RPMI8226 (cell line): Measurements from ENCODE around the gene SLC4A2.

Experiments
- DNase-seq: peaks from one replicate; pipeline ENCODE4 v3.0.0-alpha.2; 2015

The SLC4A2 gene

DNA sequence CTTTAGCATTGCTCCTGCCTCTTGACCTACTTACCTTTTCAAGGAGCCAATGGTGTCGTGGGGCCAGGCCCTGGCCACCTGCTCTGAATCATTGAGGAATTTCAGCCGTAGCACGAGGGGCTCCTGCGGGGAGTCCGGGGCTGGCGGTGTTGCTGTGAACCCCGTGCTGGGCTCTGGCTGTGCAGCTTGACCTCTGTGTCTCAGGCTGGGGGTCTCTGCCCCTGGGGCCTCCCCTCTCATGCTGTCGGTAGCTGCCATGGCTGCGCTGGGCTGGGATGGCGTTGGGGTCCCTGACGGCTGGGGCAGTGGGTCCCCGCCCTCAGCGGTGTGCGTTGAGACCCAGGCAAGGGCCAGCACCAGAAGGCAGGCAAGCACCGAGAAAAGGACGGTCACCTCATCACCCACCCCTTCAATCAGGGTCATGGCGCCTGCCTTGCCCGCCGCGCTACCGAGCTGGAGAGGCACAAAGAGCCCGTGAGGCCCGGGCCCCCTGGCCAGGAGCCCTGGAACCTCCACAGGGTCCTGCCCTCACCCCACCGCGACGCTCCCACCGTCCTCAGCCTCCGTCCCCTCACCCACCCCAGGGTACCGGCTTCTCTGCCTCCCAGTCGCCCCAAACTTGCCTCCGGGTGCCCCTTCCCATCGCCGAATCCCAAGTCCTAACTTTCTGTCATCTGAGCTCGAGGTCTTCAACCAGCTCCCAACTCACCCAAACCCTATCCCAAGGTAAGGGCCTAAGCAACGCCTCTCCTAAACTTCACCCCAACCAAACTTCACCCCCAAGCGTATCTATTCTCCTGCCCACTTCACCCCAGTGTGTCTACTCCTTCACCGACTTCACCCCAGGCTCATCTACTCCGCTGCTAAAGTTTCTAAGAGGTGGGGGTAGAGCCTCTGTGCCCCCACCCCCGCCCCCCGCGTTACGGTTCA, 23.0 kb downstream of the SLC4A2 start:
- no peak for DNase-seq

DNA sequence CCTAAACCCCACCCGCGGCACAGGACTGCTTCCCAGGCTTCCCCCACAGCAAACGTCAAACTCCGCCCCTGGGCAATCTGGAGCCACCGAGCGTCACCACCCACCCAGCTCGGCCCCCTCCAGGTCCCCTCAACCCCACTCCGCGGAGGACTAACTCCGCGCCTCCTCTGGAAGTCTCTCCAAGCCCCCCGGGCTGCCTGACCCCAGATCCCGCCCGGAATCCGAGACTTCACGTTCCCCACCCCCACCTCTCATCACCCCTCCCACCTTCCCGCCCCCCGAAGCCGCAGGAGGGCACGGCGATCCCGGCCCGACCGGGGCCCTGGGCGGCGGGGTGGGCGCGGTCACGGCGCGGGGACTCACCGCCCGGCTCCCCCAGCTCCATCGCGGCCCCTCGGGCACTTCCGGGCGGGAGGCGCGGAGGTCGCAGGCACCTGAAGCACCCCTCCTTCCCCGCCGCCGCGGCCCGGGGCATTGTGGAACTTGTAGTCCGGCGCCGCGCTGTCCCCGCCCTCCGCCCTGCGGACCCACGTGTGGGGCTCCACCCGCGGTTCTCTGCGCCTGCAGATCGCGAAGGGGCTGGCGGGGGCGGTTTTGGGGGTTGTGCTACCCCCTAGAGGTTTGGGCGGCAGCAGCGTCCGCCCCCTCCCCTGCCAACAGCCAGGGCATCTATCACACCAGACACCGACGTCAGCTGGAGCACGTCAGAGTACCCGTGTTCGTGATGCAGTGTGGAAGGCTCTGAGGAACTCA, 23.9 kb downstream of the SLC4A2 start, which contains the start of gene TMUB1:
Gene TMUB1, minus strand, starts transcription at position 423 of the 753 bp plus-strand sequence. CDS start 930 bp downstream, outside the sequence.
- peak; percentile 87 for DNase-seq

DNA sequence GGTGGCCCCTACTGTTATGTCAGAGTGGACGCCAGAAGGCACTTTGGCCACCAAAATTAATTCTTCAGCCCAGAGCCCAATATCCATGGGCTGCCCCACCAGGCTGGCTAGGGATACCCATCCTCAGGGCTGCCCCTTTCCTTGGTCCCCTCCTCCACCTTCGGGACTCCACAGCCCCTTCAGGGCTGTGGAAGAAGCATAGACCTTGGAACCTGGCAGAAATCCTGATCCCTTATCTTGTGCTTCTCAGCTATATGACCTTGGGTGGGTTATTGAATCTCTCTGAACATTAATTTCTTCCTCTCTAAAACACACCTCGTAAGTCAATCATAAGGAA, 24.4 kb downstream of the SLC4A2 start:
- no peak for DNase-seq

DNA sequence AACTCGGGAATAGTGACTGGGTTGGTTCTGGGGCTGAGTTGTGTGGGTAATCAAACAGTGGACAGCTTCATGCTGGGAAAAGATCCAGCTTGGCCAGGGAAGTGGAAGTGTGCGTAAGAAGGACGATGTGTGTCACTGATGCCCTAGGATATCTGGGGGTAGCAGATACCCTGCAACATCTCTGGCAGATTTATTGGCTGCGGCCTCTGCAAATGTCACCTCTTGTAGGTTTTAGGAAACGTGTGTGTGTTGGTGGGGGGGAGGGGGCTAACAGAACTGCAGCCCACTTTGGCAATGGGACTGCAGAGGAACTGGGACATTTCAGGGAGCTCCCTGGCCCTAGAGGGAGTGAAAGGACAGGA, 25.9 kb downstream of the SLC4A2 start:
- no peak for DNase-seq

DNA sequence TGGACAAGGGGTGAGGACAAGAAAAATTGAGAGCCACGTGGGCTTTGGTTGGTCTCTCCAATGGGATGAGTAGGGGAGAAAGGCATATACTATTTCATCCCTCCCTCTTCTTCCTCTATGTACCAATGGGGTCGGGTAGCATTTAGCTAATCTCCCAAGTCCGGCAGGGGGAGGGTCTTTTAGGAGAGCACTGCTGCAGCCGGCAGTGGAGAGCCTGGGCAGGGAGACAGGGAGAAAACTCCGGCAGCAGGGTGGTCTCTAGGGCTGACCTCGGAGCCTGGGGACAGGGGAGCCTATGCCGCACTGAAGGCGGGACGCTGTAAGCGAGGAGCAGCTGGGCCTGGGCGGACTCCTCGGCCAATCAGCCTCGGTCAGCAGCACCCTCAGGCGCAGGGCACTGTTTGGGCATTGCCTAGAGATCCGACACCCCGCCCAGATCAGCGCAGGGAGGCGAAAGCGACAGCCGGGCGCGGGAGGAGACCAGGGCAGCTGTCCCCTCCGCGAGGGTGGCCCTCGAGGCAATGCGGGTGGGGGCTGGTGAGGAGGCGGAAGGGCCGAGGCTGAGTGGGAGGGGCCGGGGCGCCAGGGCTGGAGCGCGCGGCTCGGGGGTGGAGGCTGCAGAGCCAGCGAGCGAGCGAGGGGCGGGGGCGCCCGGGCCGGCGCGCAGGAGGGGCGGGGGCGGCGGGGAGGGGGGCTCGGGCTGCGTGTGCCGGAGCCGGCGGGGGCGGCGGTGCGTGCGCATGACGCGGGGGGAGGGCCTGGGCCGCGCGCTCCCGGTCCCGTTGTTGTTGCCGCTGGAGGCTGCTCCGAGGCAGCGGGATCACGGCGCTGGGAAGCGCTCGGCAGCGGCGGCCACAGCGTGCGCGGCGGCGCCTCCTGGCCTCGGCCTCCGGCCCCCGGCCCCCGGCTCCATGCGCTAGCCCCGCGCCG, 26.6 kb downstream of the SLC4A2 start, which contains the start of gene AGAP3:
Gene AGAP3, plus strand, starts transcription at position 785 of the 930 bp plus-strand sequence. CDS start 267 bp downstream, outside the sequence.
- peak; percentile 90 for DNase-seq

DNA sequence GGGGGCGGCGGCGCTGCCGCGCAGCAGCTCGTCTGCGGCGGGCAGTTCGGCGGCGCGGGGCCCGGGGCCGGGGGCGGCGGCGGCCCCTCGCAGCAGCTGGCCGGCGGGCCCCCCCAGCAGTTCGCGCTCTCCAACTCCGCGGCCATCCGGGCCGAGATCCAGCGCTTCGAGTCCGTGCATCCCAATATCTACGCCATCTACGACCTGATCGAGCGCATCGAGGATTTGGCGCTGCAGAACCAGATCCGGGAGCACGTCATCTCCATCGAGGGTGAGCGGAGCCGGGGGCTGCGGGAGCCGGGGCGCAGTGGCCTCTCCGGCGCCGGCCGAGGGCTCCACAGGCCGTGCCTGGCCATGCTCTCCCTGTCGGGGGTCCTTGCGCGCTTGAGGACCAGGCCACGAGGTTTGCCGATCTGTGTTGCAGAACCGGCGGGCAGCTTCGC, 27.4 kb downstream of the SLC4A2 start:
- peak; percentile 56 for DNase-seq

DNA sequence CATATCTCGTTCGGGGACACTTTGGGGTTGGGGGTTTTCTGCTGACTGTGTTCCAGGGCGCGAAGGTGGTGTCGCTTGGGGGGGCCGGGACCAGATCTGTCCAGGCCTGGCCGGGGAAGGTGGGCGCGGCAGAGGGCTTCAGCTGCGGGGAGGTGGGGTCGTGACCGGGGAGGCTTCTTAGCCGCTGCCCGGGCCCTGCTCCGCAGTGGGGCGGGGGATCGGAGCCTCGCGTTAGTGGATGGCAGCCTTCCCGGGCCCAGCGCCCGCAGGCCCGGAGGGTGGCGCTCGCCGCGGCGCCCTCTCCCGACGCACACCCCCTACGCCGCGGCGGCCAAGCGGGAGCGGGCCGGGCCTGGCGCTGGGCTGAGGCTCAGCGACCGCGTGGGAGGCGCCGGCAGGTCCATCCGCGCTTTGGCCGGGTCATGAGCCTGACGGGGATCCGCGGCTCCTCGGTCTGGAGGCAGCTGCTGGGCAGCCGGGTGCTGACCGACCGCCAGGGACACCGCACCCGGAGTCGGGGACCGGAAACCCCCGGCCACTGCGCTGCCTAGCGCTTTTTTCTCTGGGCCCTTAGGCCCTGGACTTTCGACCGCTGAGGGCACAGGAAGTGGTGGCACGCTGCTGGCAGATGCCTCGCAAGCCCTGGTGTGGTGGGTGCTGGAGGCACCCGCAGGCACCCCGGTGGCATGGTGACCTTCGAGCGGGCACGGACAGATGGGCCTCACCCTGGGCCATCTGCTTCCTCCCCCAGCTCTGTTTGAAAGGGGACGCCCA, 28.0 kb downstream of the SLC4A2 start:
- peak; percentile 82 for DNase-seq

DNA sequence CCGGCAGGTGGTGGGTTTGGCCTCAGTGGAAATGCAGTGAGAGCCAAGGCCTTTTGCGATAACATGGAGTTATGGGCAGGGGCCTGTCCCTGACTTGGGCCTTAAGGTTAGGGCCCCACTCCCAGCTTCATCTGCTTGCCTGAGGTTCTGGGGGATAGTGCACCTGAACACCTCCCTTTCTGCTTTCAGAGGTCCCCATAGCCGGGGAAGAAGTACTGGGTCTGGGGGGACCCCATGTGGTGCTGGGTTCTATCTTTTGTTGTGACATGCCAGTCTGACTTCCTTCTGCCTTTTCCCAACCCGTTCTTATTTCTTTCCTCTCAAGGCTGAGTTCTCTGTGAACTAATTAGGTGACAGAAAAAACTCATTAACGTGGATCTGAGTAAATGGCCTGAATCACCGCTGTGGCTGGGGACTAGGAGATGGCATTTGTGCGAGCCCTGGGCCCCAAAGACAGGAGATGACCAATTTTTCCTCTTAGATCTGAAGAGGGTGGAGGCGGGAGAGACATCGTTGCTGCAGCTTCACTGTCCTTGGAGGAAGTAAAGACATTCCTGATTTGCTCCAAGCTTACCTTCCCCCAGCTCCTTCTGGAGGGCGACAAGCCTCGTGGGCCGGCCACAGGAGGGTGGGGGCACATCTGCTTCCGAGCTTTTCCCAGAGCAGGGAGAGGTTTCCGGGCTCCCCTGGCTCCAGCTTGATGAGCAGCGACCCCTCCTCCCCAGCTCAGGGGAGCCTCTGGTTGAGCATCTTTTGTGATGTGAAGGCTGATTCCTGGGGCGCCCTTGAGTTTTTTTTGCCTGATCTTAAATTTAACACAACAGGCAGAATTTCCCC, 28.8 kb downstream of the SLC4A2 start:
- DNase-seq = peak; percentile 20

DNA sequence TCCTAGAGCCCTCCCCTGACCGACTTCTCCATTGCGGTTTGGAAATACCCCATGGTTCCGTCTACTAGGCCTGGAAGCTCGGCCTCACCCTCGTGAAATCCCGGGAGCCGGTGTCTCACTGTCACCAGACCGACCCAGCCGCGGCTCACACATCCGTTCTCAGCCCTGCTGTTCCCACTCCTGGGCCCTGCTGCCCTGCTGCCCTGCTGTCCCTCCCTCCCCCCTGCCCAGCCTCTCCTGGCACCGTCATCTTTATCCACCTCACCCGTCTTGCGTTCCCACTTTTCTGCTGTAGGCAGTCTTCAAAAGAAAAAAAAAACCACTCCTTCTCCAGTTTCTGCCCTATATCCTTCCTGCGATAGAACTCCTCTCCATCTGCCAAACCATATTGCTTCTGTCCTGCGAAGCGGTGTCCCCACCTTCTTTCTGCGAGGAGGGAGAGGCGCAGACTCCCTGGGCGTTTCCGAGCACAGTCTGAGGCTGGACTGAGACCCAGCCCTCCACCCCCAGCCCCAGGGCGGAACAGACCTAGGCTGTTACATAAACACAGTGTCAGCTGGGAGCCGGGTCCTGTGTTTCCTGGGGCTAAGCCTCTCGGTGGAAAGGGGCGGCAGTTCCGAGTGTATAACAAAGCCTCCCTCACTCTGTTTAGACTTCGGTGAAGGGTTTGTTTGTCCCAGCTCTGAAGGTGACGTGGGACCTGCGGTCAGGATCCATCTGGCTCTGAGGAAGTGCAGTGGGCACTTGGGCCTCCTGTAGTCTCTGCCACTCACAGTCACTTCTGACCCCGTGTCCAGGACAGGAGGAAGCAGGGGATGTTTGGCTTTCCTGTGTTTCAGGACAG, 29.7 kb downstream of the SLC4A2 start:
- DNase-seq = no peak

DNA sequence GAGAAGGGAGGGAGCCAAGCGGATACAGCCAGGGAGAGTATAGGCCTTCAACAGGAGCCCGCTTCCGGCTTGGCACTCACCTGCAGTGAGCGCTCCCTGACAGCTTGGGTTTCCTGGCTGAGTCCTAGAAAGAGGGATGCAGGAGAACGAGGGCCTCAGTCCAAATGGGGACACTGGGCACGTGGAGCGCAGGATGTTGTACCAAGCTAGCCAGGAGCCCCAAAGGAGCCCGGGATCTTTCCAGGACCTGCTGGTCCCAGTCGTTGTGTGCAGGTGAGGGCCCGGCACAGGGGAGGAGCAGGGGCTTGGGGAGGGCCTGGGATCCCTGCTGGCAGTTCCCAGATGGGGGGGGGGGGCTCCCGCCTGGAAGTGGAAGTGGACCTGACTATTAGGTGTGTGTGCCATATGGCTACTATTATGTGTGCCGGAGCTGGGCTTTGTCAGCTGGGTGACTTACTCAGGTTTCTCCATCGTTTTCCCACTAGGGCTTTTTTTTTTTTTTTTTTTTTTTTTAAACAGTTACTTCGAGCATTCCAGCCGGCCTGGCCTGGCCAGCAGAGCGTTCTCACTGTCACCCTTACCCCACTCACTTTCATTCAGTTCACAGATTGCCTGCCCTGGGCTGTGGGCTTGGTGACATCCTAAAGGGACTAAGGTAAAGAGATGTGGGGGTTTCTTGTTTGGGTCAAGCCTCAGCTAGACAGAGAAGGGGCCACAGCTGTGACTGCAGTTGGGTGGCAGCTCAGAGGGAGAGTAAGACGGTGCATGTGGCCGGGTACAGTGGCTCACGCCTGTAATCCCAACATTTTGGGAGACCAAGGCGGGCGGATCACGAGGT, 30.7 kb downstream of the SLC4A2 start:
- no peak for DNase-seq

DNA sequence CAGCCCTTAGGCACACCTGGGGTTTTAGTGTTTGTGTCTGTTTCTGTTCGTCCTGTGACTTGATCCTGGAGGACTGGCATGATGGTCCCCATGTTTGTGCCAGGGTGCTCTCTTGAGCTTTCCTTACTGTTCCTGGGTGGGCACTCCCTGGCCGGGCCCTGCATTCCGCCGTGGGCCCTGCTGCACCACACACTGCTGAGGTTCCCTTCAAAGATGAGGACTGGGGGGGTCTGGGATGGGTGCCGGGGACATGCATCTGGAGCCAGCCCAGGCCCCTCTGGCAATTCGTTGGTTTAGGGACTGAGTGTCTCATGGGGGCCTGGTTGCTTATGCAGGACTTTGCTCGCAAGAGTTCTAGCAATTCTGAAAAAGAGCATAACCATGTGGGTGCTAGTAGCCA, 31.6 kb downstream of the SLC4A2 start:
- no peak for DNase-seq

DNA sequence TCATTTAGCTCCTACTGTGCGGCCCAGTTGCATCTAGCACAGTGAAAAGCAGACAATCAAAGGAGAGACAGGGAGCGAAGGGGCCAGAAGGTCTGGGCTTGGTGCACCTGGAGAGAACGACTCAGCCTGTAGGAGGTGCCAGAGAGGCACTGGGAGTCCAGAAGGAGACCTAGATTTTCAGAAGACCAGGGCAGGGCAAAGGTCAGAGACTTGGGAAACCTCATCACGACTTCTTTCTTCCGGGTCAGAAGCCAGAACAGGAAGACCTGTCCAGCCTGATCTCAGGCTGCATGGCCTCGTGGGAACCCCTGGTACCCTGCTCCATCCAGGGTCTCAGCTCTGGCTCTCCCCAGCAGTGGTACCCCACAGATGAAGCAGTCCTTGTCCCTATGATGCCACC, 32.0 kb downstream of the SLC4A2 start:
- DNase-seq = peak; percentile 42

DNA sequence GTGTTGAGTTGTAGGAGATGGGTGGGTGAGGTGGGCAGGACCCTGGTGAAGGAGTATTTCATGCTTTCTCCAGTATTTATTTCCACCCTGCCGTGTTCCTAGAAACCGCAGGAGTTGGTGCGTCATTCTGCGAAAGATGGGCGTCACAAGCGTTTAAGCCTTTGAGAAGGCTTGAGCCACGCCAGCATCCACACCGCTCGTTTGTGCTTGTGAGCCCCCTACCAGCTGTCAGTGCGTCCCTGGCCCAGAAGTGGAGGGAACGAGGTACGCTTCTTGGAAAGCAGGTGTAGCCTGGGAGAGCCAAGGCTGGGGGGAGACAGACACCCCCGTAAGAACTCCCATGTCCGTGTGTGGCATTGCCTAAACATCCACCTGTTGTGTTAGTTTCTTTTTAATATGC, 32.6 kb downstream of the SLC4A2 start:
- DNase-seq = no peak

DNA sequence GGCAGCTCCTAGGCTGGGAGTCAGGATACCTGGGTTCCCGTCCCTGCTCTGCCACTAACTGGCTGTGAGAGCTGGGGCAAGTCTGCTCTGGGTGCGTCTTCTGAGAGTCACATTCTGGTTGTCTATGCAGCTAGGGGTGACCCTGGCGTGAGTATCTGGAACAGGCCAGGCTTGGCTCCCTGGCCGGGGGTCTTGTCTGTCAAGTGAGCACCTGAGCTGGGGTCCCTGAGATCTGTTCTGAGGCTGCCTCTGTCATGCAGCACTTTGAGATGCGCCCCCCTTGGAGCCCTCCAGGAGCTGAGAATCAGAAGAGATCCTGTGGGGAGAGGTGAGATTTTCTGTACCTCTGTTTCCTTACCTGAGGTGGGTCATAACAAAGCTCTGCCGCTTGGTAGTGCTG, 34.4 kb downstream of the SLC4A2 start:
- no peak for DNase-seq

DNA sequence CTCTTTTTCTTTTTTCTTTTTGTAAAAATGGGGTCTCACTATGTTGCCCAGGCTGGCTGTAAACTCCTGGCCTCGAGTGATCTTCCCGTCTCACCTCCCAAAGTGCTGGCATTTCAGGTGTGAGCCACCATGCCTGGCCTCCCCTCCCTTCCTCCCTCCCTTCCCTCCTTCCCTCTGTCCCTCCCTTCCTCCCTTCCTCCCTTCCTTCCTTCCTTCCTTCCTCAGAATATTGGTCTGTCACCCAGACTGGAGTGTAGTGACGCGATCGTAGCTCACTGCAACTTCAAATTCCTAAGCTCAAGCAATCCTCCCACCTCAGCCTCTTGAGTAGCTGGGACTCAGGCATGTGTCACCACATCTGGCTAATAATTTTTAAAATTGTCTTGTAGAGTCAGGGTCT, 35.3 kb downstream of the SLC4A2 start:
- DNase-seq = no peak

DNA sequence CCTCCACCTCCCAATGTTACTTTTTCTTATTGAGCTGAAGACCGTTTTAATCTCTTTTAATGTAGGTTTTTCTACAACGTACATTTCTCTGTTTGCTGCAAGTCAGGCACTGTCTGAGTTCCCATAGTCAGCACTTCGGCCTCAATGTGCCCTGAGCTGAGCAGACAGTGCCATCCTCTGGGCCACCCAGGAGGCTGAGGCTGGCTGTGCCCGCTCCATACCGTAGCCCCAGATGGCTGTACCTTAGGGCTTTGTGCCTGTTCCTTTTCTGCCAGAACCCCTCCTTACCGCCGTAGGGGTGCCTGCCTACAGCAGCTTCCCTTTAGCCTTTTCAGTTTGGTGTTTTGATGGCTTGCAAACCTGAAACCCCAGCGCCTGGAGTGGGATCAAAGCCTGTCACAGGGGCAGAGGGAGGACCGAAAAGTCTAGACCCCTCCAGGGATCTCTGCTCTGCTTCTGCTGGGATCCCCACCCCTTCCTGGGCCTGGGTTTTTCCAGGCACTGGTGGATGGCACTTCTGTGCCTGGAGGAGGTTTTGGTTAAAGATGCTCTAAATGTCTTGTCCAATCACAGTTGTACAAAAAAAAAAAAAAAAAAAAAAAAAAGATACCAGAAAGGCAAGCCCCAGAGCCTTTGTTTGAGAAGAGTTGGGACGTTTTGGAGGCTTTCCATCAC, 35.9 kb downstream of the SLC4A2 start:
- peak; percentile 31 for DNase-seq

DNA sequence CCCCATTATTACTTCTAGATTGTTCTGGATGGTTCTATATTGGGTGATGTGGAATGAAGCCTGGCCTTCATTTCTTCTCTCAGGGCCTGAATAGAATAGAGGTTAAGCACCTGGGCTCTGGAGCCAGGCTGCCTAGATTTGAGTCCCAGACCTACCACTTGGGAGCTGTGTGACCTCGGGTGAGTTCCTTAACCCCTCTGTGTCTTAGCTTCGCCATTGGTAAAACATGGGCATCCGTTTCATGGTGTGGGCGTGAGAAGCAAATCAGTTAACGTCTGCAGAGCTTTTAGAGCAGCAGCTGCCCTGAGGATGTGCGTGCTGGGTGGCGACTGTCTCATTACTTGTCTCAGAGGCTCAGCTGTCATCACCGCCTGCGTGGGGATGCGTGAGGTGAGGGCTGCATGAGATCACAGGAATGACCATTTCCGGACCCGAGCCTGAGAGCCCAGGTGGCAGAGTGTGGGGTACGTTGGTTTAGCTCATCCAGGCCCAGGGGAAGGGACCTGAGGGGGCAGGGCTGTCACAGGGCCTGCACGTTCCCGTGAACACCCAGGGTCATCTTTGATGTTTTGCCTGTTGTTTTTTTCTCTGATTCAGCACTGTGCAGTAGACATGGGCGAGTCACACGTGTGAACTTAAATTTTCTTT, 36.6 kb downstream of the SLC4A2 start:
- no peak for DNase-seq
